AG09319 (cell line): ENCODE results near the gene ATL2.

Experiments
- DNase-seq: peaks from one replicate; pipeline ENCODE4 v3.0.0-alpha.2; 2010; ENCODE audit warnings: low read depth; ENCODE audit errors: extremely low read depth
- CTCF ChIP-seq: IDR thresholded peaks from 2 replicates; pipeline ENCODE4 v1.5.1; 2011; ENCODE audit warnings: low read depth, mild to moderate bottlenecking, inconsistent platforms, low read length, moderate library complexity

The ATL2 gene

GRCh38 chr2:38255211-38255610 lies 121.9 kb downstream of the ATL2 start:
- DNase-seq, result no peak
- no peak for TF ChIP-seq CTCF

GRCh38 chr2:38254796-38255195 lies 122.3 kb downstream of the ATL2 start:
- DNase-seq, result no peak
- no peak for TF ChIP-seq CTCF

- no peak for TF ChIP-seq CTCF
- DNase-seq, result no peak
Observed at GRCh38 chr2:38251940-38252339, 125.1 kb downstream of the ATL2 start.

GRCh38 chr2:38248707-38249106 lies 128.4 kb downstream of the ATL2 start:
- TF ChIP-seq CTCF, result no peak
- DNase-seq, result no peak

- TF ChIP-seq CTCF, result no peak
Observed at GRCh38 chr2:38248255-38248654, 128.8 kb downstream of the ATL2 start.

GRCh38 chr2:38246105-38246504 lies 131.0 kb downstream of the ATL2 start:
- no peak for TF ChIP-seq CTCF
- DNase-seq, result no peak

More at GRCh38 chr2:38248255-38248654, 128.8 kb downstream of the ATL2 start:
- DNase-seq, result no peak

GRCh38 chr2:38245114-38245641 lies 131.9 kb downstream of the ATL2 start:
- no peak for TF ChIP-seq CTCF
- no peak for DNase-seq
